ENCODE results near the gene BAG3. TPM values are rescaled to one million over a fixed set of nuclear protein-coding genes. Genes with fewer than 3 reads are reported as not detected.
A peak's percentile ranks its signal among the peaks of the same experiment; 100 is the strongest.

Gene BAG3
- total RNA-seq, 1 experiment from 2014 or later = 57.6 TPM

DNA sequence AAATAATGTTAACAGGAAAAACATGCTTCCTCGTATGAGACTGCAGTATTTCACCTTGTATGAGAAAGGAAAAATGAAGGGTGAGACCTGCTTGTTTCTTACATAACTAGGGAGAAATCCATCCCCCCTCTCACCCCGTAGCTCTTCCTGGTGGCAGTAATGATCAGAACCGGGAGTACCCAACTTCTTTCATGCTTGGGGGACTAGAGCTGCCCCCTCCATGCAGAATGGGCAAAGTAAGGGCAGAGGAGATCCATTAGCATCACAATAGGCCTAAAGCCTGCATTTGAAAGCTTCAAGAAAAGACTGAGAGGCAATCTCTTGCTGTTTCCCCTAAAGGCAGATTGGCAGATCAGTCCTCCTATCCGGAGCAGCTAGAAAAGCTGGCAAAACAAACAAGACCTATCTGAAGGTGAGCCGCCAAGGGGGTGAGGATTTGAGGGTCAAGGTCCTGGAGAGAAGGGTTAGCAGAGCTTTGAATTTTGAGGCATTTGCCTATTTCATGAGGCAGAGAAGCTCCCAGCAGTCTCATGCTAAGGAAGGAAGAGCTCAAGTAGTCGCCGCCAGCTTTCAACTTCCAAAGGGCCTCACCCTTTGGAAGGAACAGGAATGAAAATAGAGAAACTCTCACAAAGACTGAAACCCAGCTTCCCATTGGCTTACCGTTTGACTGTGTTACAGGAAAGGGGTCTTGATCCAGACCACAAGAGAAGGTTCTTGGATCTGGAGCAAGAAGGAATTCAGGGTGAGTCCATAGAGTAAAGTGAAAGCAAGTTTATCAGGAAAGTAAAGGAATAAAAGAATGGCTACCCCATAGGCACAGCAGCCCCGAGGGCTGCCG lies 36.2 kb downstream of the BAG3 start:
- TF ChIP-seq, protein P1, sequence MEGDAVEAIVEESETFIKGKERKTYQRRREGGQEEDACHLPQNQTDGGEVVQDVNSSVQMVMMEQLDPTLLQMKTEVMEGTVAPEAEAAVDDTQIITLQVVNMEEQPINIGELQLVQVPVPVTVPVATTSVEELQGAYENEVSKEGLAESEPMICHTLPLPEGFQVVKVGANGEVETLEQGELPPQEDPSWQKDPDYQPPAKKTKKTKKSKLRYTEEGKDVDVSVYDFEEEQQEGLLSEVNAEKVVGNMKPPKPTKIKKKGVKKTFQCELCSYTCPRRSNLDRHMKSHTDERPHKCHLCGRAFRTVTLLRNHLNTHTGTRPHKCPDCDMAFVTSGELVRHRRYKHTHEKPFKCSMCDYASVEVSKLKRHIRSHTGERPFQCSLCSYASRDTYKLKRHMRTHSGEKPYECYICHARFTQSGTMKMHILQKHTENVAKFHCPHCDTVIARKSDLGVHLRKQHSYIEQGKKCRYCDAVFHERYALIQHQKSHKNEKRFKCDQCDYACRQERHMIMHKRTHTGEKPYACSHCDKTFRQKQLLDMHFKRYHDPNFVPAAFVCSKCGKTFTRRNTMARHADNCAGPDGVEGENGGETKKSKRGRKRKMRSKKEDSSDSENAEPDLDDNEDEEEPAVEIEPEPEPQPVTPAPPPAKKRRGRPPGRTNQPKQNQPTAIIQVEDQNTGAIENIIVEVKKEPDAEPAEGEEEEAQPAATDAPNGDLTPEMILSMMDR (conservative IDR thresholded peaks at IDR 0.05; ENCODE audit: low read depth, low read length) = no peak
- TF ChIP-seq EZH2 (IDR thresholded peaks at IDR 0.05; ENCODE audit: borderline replicate concordance, low read depth, low read length, poor library complexity, severe bottlenecking) = no peak
- peak; percentile 33 for DNase-seq (ENCODE audit: low spot score)
- H3K9me3 ChIP-seq (ENCODE audit: low read depth, low read length, poor library complexity, severe bottlenecking) = no peaks in the 10 kb centered on the region
- no peaks in the 10 kb centered on the region for H3K27me3 ChIP-seq (replicated peaks; ENCODE audit: insufficient read depth, low read depth, low read length, poor library complexity)
- H3K27ac ChIP-seq (ENCODE audit: low read depth, low read length, poor library complexity, severe bottlenecking) = peak overlapping the region; percentile 56
- intact Hi-C loops (cut with micrococcal nuclease; ENCODE audit: unreplicated experiment) = loop anchor here (5.0 kb wide), 1 partner anchor 230 kb away; no protein-coding TSS in a partner anchor
- BruUV-seq (replicated peaks) = no TSS peak
- H3K36me3 ChIP-seq (ENCODE audit: insufficient read depth, low read length, poor library complexity, severe bottlenecking) = no peaks in the 10 kb centered on the region
- CTCF ChIA-PET = interaction anchor here (0.6 to 1.2 kb wide), 4 partner anchors 14 to 246 kb away, joined by 3 to 9 read pairs (median 4); no protein-coding TSS in a partner anchor
- H3K4me3 ChIP-seq (ENCODE audit: low read depth, low read length, poor library complexity, severe bottlenecking) = no peak overlapping the region
- POLR2A ChIA-PET (ENCODE audit: low non-redundant PET) = interaction anchor here (0.5 kb wide), 1 partner anchor 22 kb away, joined by 3 read pairs; no protein-coding TSS in a partner anchor
- H3K4me1 ChIP-seq (ENCODE audit: insufficient read depth, low read length, poor library complexity, severe bottlenecking) = peaks cover 22% of the 10 kb centered on the region

DNA sequence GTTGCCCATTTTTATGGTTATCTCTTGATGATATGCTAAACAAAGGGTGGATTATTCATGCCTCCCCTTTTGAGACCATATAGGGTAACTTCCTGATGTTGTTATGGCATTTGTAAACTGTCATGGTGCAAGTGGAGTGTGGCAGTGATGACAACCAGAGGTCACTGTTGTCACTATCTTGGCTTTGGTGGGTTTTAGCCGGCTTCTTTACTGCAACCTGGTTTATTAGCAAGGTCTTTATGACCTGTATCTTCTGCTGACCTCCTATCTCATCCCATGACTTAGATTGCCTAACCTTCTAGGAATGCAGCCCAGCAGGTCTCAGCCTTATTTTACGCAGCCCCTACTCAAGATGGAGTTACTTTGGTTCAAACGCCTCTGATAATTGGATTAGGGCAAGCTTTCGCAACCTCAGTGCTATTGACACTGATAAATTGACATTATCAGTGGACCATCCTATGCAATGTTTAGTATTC lies 36.9 kb downstream of the BAG3 start:
- POLR2A ChIA-PET (ENCODE audit: low non-redundant PET) = interaction anchor here (0.5 kb wide), 1 partner anchor 23 kb away, joined by 3 read pairs; no protein-coding TSS in a partner anchor
- H3K4me1 ChIP-seq (ENCODE audit: insufficient read depth, low read length, poor library complexity, severe bottlenecking) = peaks cover 22% of the 10 kb centered on the region
- TF ChIP-seq EZH2 (IDR thresholded peaks at IDR 0.05; ENCODE audit: borderline replicate concordance, low read depth, low read length, poor library complexity, severe bottlenecking) = no peak
- TF ChIP-seq, protein P1 (conservative IDR thresholded peaks at IDR 0.05; ENCODE audit: low read depth, low read length) = 0 out of 2 replicates have a peak, but pooled peaks have one; percentile 22
- no peaks in the 10 kb centered on the region for H3K36me3 ChIP-seq (ENCODE audit: insufficient read depth, low read length, poor library complexity, severe bottlenecking)
- CTCF ChIA-PET = interaction anchor here (1.2 kb wide), 1 partner anchor 62 kb away, joined by 9 read pairs; no protein-coding TSS in a partner anchor
- no peak overlapping the region for H3K4me3 ChIP-seq (ENCODE audit: low read depth, low read length, poor library complexity, severe bottlenecking)
- peak; percentile 49 for DNase-seq (ENCODE audit: low spot score)
- no peak overlapping the region for H3K27ac ChIP-seq (ENCODE audit: low read depth, low read length, poor library complexity, severe bottlenecking)
- no peaks in the 10 kb centered on the region for H3K9me3 ChIP-seq (ENCODE audit: low read depth, low read length, poor library complexity, severe bottlenecking)
- no peaks in the 10 kb centered on the region for H3K27me3 ChIP-seq (replicated peaks; ENCODE audit: insufficient read depth, low read depth, low read length, poor library complexity)
- intact Hi-C loops (cut with micrococcal nuclease; ENCODE audit: unreplicated experiment) = loop anchor here (5.0 kb wide), 1 partner anchor 229 kb away; no protein-coding TSS in a partner anchor
- BruUV-seq (replicated peaks) = no TSS peak

DNA sequence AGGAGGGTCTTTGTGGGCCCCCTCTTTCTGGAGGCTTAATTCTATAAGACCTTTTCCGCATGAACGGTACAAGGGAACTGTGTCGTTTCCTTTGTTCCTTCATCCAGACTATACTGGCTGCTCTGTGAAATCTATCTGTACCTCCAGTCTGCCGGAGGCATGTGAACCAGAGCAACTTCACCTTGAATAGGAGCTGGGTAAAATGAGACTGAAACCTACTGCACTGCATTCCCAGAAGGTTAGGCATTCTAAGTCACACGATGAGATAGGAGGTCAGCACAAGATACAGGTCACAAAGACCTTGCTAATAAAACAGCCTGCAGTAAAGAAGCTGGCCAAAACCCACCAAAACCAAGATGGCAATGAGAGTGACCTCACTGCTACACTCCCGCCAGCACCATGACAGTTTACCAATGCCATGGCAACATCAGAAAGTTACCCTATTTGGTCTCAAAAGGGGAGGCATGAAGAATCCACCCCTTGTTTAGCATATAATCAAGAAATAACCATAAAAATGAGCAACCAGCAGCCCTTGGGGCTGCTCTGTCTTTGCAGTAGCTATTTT lies 37.9 kb downstream of the BAG3 start:
- Histone ChIP-seq H3K36me3 (ENCODE audit: insufficient read depth, low read length, poor library complexity, severe bottlenecking) (no peaks in the 10 kb centered on the region), H3K9me3 (ENCODE audit: low read depth, low read length, poor library complexity, severe bottlenecking) (no peaks in the 10 kb centered on the region), H3K27ac (ENCODE audit: low read depth, low read length, poor library complexity, severe bottlenecking) (no peak overlapping the region), H3K4me3 (ENCODE audit: low read depth, low read length, poor library complexity, severe bottlenecking) (no peak overlapping the region), H3K4me1 (ENCODE audit: insufficient read depth, low read length, poor library complexity, severe bottlenecking) (peaks cover 22% of the 10 kb centered on the region), H3K27me3 (replicated peaks; ENCODE audit: insufficient read depth, low read depth, low read length, poor library complexity) (no peaks in the 10 kb centered on the region)
- intact Hi-C loops (cut with micrococcal nuclease; ENCODE audit: unreplicated experiment) = loop anchor here (5.0 kb wide), 1 partner anchor 228 kb away; no protein-coding TSS in a partner anchor
- no TSS peak for BruUV-seq (replicated peaks)
- POLR2A ChIA-PET (ENCODE audit: low non-redundant PET) = no interaction called here
- DNase-seq (ENCODE audit: low spot score) = no peak
- CTCF ChIA-PET = no interaction called here
- TF ChIP-seq EZH2 (IDR thresholded peaks at IDR 0.05; ENCODE audit: borderline replicate concordance, low read depth, low read length, poor library complexity, severe bottlenecking) = no peak
- TF ChIP-seq, protein P1 (conservative IDR thresholded peaks at IDR 0.05; ENCODE audit: low read depth, low read length) = no peak
